Measurements from ENCODE around the gene MYNN.
A peak's percentile ranks its signal among the peaks of the same experiment; 100 is the strongest.

The MYNN gene

GRCh38 chr3:169777822-169778221, 4.6 kb downstream of the MYNN start:
- no peak for DNase-seq (ENCODE audit: low spot score)

GRCh38 chr3:169780742-169781141, 7.5 kb downstream of the MYNN start:
- DNase-seq (ENCODE audit: low spot score) = no peak

GRCh38 chr3:169781209-169781855, 8.1 kb downstream of the MYNN start:
- no peak for DNase-seq (ENCODE audit: low spot score)

GRCh38 chr3:169787120-169787519, 13.9 kb downstream of the MYNN start:
- DNase-seq (ENCODE audit: low spot score) = no peak

GRCh38 chr3:169787791-169788190, 14.6 kb downstream of the MYNN start:
- no peak for DNase-seq (ENCODE audit: low spot score)

GRCh38 chr3:169790219-169790618, 17.0 kb downstream of the MYNN start:
- no peak for DNase-seq (ENCODE audit: low spot score)

- no peak for DNase-seq (ENCODE audit: low spot score)
Observed at GRCh38 chr3:169790687-169791429, 17.7 kb downstream of the MYNN start.

- no peak for DNase-seq (ENCODE audit: low spot score)
Observed at GRCh38 chr3:169792359-169792758, 19.2 kb downstream of the MYNN start.

DNA sequence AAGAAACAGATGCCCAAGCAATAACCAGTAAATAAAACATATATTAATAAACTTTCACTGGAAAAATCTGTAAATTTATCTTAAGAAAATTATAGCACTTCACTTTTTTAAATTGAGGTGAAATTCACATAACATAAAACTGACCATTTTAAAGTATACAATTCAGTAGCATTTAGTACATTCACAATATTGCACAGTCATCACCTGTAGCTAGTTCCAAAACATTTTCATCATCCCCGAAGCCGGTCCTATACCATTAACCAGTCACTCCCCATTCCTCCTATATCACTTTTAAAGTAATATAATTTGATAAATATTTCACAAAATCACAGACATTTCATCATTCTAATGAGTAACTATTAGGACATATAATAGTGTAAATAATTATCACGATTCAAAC, 31.5 kb downstream of the MYNN start:
- no peak for DNase-seq (ENCODE audit: low spot score)

- no peak for DNase-seq (ENCODE audit: low spot score)
Observed at GRCh38 chr3:169809230-169809795, 36.1 kb downstream of the MYNN start.

- peak; percentile 60 for DNase-seq (ENCODE audit: low spot score)
Observed at GRCh38 chr3:169811631-169812331, 38.6 kb downstream of the MYNN start.

GRCh38 chr3:169812332-169813235, 39.4 kb downstream of the MYNN start, which contains the start of the genes LRRC34 and LRRIQ4:
Gene LRRC34, minus strand, starts transcription at chr3:169812904. Its CDS starts 356 bp downstream, at chr3:169812548.
Gene LRRIQ4, plus strand, starts transcription at chr3:169812870. Its CDS starts 9,052 bp downstream, at chr3:169821922.
- DNase-seq (ENCODE audit: low spot score) = peak; percentile 69

- no peak for DNase-seq (ENCODE audit: low spot score)
Observed at GRCh38 chr3:169813278-169813677, 40.1 kb downstream of the MYNN start.

DNA sequence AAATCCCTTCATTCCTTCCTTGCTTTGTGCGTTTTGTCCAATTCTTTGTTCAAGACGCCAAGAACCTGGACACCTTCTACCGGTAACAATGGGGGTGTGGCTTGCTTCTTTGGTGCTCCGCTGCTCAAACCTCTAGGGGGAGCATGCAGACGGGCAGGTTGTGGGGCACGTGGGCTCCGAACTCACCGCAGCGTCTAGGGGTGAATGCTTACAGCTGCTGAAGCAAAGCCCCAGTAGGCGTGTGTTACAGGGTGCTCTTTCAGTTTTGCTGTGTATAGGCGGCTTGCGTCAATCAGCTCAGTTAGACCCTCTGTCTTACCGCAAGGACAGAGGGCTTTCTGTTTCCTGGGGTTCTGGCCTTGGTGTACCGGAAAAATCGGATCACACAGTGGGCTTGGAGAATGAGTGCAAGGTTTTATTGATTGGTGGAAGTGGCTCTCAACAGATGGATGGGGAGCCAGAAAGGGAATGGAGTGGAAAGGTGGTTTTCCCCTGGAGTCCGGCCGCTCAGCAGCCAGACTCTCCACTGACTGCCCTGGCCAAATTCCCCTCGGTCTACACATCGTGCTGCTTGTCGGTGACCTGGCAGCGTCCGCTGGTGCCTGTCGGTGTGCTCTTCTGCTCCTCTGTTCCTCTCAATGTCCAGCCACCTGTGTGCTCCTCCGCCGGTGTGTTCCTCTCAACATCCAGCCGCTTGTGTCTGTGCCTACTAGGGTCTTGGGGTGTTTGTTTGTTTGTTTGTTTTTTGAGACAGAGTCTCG, 40.7 kb downstream of the MYNN start:
- no peak for DNase-seq (ENCODE audit: low spot score)

DNA sequence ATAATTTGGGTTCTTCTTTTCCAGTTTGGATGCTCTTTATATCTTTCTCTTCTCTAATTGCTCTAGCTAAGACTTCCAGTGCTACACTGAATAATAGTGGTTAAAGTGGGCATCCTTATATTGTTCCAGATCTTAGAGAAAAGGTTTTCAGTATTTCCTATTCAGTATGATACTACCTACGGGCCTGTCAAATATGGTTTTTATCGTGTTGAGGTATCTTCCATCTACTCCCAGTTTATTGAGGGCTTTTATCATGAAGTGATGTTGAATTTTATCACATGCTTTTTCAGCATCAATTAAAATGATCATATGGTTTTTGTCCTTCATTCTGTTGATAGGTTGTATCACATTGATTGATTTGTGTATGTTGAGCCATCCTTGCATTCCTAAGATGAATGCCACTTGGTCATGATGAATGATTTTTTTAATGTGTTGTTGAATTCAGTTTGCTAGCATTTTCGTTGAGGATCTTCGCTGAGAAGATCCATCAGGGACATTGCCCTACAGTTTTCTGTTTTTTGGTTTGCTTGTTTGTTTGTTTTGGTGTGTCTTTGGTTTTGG, 42.5 kb downstream of the MYNN start:
- no peak for DNase-seq (ENCODE audit: low spot score)

- DNase-seq (ENCODE audit: low spot score) = no peak
Observed at GRCh38 chr3:169818316-169818715, 45.1 kb downstream of the MYNN start.

DNA sequence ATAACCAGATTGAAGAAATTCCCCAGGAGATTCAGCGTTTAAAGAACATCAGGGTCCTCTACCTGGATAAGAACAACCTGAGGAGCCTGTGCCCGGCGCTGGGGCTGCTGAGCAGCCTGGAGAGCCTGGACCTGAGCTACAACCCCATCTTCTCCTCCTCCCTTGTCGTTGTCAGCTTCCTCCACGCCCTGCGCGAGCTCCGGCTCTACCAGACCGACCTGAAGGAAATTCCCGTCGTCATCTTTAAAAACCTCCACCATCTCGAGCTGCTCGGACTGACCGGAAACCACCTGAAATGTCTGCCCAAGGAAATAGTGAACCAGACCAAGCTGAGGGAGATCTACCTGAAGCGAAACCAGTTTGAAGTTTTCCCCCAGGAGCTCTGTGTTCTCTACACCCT, 48.9 kb downstream of the MYNN start:
- DNase-seq (ENCODE audit: low spot score) = no peak

DNA sequence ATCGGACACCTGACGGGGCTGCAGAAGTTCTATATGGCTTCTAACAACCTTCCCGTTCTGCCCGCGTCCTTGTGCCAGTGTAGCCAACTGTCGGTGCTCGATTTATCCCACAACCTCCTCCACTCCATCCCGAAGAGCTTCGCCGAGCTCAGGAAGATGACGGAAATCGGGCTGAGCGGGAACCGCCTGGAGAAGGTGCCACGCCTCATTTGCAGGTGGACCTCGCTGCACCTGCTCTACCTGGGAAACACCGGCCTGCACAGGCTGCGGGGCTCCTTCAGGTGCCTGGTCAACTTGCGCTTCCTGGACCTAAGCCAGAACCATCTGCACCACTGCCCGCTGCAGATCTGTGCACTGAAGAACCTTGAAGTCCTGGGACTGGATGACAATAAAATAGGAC, 49.3 kb downstream of the MYNN start:
- DNase-seq (ENCODE audit: low spot score) = no peak

DNA sequence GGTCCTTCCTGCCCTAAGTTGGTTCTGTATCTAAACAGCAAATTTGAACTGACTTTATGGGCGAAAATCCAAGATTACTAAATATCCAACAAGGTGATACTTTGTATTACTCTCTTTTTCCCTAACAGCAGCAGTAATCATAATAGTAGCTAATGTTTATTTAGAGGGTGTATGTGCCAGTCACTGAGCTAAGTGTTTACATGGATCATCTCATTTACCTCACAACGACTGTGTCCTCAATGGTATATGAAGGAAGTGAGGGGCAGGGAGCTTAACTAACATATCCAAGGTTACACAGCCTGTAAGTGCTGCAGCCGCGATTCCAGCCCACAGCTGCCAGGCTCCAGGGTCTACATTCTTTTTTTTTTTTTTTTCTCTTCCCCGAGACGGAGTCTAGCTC, 49.8 kb downstream of the MYNN start:
- DNase-seq (ENCODE audit: low spot score) = no peak

DNA sequence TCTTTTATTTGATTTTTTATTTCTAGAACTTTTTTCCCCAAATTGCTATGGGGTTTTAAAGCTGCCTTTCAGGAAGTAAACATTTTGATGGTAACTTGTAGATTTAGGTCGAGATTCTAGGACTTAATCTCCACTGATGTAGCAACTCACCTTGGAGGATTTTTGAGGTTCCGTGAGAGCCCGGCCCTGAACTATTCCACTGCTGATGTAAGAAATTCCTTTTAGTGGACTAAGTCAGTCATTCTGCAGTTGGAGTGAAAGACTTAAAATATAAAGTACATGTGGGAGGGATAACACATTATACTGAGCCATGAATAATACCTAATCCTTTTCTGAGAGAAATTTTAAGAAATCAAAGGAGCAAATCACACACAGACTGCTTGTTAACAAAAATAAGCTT, 52.1 kb downstream of the MYNN start:
- DNase-seq (ENCODE audit: low spot score) = no peak

All from putamen (tissue), 1 donor.